ENCODE results near the gene AP2A1. TPM values are rescaled to one million over a fixed set of nuclear protein-coding genes. Genes with fewer than 3 reads are reported as not detected.

The AP2A1 gene
- total RNA-seq, 2 donors from 2014 or later: 43.3 to 51.5 TPM

- Mint-ChIP-seq H3K27me3 (no peaks in the 10 kb centered on the region), H3K4me1 (peaks cover 10% of the 10 kb centered on the region), H3K4me3 (no peak overlapping the region), H3K36me3 (ENCODE audit: low read depth) (peaks cover 9% of the 10 kb centered on the region), H3K27ac (no peak overlapping the region)
- no peak for ATAC-seq
- no peak for DNase-seq
- H3K9me3 ChIP-seq (ENCODE audit: control insufficient read depth, low read length, poor library complexity, severe bottlenecking): no peaks in the 10 kb centered on the region
Measured at GRCh38 chr19:49833599-49833998, 66.8 kb downstream of the AP2A1 start.

- peak; percentile 4 for ATAC-seq
- Mint-ChIP-seq H3K4me1 (peaks cover 8% of the 10 kb centered on the region), H3K36me3 (ENCODE audit: low read depth) (peaks cover 14% of the 10 kb centered on the region), H3K27me3 (no peaks in the 10 kb centered on the region), H3K4me3 (no peak overlapping the region), H3K27ac (no peak overlapping the region)
- DNase-seq: no peak
- H3K9me3 ChIP-seq (ENCODE audit: control insufficient read depth, low read length, poor library complexity, severe bottlenecking): no peaks in the 10 kb centered on the region
Measured at GRCh38 chr19:49835562-49835961, 68.8 kb downstream of the AP2A1 start.

GRCh38 chr19:49836176-49837008 is 69.6 kb downstream of the AP2A1 start:
- H3K36me3 Mint-ChIP-seq (ENCODE audit: low read depth): peaks cover 14% of the 10 kb centered on the region
- peaks cover 10% of the 10 kb centered on the region for H3K4me1 Mint-ChIP-seq
- H3K27me3 Mint-ChIP-seq: no peaks in the 10 kb centered on the region
- ATAC-seq: no peak
- H3K4me3 Mint-ChIP-seq: no peak overlapping the region
- no peak for DNase-seq
- peak overlapping the region; percentile 85 for H3K27ac Mint-ChIP-seq
- H3K9me3 ChIP-seq (ENCODE audit: control insufficient read depth, low read length, poor library complexity, severe bottlenecking): no peaks in the 10 kb centered on the region

GRCh38 chr19:49837009-49837310 is 70.2 kb downstream of the AP2A1 start:
- Mint-ChIP-seq H3K36me3 (ENCODE audit: low read depth) (peaks cover 14% of the 10 kb centered on the region), H3K4me1 (peaks cover 8% of the 10 kb centered on the region), H3K27ac (peak overlapping the region; percentile 85), H3K27me3 (no peaks in the 10 kb centered on the region), H3K4me3 (no peak overlapping the region)
- ATAC-seq (no peak), DNase-seq (no peak)
- no peaks in the 10 kb centered on the region for H3K9me3 ChIP-seq (ENCODE audit: control insufficient read depth, low read length, poor library complexity, severe bottlenecking)

- no peak for ATAC-seq
- Mint-ChIP-seq H3K4me3 (no peak overlapping the region), H3K27ac (peak overlapping the region; percentile 85), H3K27me3 (no peaks in the 10 kb centered on the region), H3K4me1 (peaks cover 5% of the 10 kb centered on the region), H3K36me3 (ENCODE audit: low read depth) (peaks cover 14% of the 10 kb centered on the region)
- H3K9me3 ChIP-seq (ENCODE audit: control insufficient read depth, low read length, poor library complexity, severe bottlenecking): no peaks in the 10 kb centered on the region
- no peak for DNase-seq
Measured at GRCh38 chr19:49837425-49837824, 70.6 kb downstream of the AP2A1 start.

- no peak for DNase-seq
- no peaks in the 10 kb centered on the region for H3K27me3 Mint-ChIP-seq
- no peak overlapping the region for H3K27ac Mint-ChIP-seq
- peaks cover 4% of the 10 kb centered on the region for H3K4me1 Mint-ChIP-seq
- H3K36me3 Mint-ChIP-seq (ENCODE audit: low read depth): peaks cover 14% of the 10 kb centered on the region
- no peak for ATAC-seq
- H3K4me3 Mint-ChIP-seq: no peak overlapping the region
- H3K9me3 ChIP-seq (ENCODE audit: control insufficient read depth, low read length, poor library complexity, severe bottlenecking): no peaks in the 10 kb centered on the region
Measured at GRCh38 chr19:49838885-49839588, 72.2 kb downstream of the AP2A1 start.

- H3K27ac Mint-ChIP-seq: peak overlapping the region; percentile 8
- H3K36me3 Mint-ChIP-seq (ENCODE audit: low read depth): peaks cover 13% of the 10 kb centered on the region
- DNase-seq (no peak), ATAC-seq (no peak)
- peaks cover 3% of the 10 kb centered on the region for H3K4me1 Mint-ChIP-seq
- no peak overlapping the region for H3K4me3 Mint-ChIP-seq
- no peaks in the 10 kb centered on the region for H3K9me3 ChIP-seq (ENCODE audit: control insufficient read depth, low read length, poor library complexity, severe bottlenecking)
- no peaks in the 10 kb centered on the region for H3K27me3 Mint-ChIP-seq
Measured at GRCh38 chr19:49839713-49840112, 72.9 kb downstream of the AP2A1 start.

- Mint-ChIP-seq H3K4me3 (no peak overlapping the region), H3K27ac (peak overlapping the region; percentile 8), H3K4me1 (peaks cover 2% of the 10 kb centered on the region), H3K36me3 (ENCODE audit: low read depth) (peaks cover 9% of the 10 kb centered on the region), H3K27me3 (no peaks in the 10 kb centered on the region)
- no peak for DNase-seq
- no peaks in the 10 kb centered on the region for H3K9me3 ChIP-seq (ENCODE audit: control insufficient read depth, low read length, poor library complexity, severe bottlenecking)
- ATAC-seq: no peak
Measured at GRCh38 chr19:49840321-49840720, 73.5 kb downstream of the AP2A1 start.

- H3K4me3 Mint-ChIP-seq: no peak overlapping the region
- peaks cover 9% of the 10 kb centered on the region for H3K36me3 Mint-ChIP-seq (ENCODE audit: low read depth)
- H3K27ac Mint-ChIP-seq: peak overlapping the region; percentile 24
- ATAC-seq (no peak), DNase-seq (no peak)
- H3K27me3 Mint-ChIP-seq: no peaks in the 10 kb centered on the region
- H3K4me1 Mint-ChIP-seq: peaks cover 2% of the 10 kb centered on the region
- H3K9me3 ChIP-seq (ENCODE audit: control insufficient read depth, low read length, poor library complexity, severe bottlenecking): no peaks in the 10 kb centered on the region
Measured at GRCh38 chr19:49840736-49841249, 74.0 kb downstream of the AP2A1 start.

- no peaks in the 10 kb centered on the region for H3K27me3 Mint-ChIP-seq
- no peak overlapping the region for H3K4me3 Mint-ChIP-seq
- no peak overlapping the region for H3K27ac Mint-ChIP-seq
- peaks cover 4% of the 10 kb centered on the region for H3K4me1 Mint-ChIP-seq
- ATAC-seq: peak; percentile 70
- peaks cover 6% of the 10 kb centered on the region for H3K36me3 Mint-ChIP-seq (ENCODE audit: low read depth)
- no peak for DNase-seq
- H3K9me3 ChIP-seq (ENCODE audit: control insufficient read depth, low read length, poor library complexity, severe bottlenecking): no peaks in the 10 kb centered on the region
Measured at GRCh38 chr19:49843265-49843664, 76.5 kb downstream of the AP2A1 start.

GRCh38 chr19:49844138-49845095 is 77.6 kb downstream of the AP2A1 start:
- ATAC-seq: no peak
- no peak for DNase-seq
- no peaks in the 10 kb centered on the region for H3K9me3 ChIP-seq (ENCODE audit: control insufficient read depth, low read length, poor library complexity, severe bottlenecking)
- Mint-ChIP-seq H3K4me3 (no peak overlapping the region), H3K4me1 (peaks cover 4% of the 10 kb centered on the region), H3K27me3 (no peaks in the 10 kb centered on the region), H3K36me3 (ENCODE audit: low read depth) (no peaks in the 10 kb centered on the region), H3K27ac (no peak overlapping the region)

- peaks cover 10% of the 10 kb centered on the region for H3K4me1 Mint-ChIP-seq
- no peak overlapping the region for H3K27ac Mint-ChIP-seq
- H3K27me3 Mint-ChIP-seq: no peaks in the 10 kb centered on the region
- DNase-seq (no peak), ATAC-seq (no peak)
- no peaks in the 10 kb centered on the region for H3K36me3 Mint-ChIP-seq (ENCODE audit: low read depth)
- no peaks in the 10 kb centered on the region for H3K9me3 ChIP-seq (ENCODE audit: control insufficient read depth, low read length, poor library complexity, severe bottlenecking)
- H3K4me3 Mint-ChIP-seq: no peak overlapping the region
Measured at GRCh38 chr19:49845414-49845813, 78.6 kb downstream of the AP2A1 start.

- ATAC-seq (no peak), DNase-seq (no peak)
- peaks cover 7% of the 10 kb centered on the region for H3K4me1 Mint-ChIP-seq
- no peaks in the 10 kb centered on the region for H3K36me3 Mint-ChIP-seq (ENCODE audit: low read depth)
- H3K4me3 Mint-ChIP-seq: no peak overlapping the region
- H3K9me3 ChIP-seq (ENCODE audit: control insufficient read depth, low read length, poor library complexity, severe bottlenecking): no peaks in the 10 kb centered on the region
- H3K27me3 Mint-ChIP-seq: no peaks in the 10 kb centered on the region
- no peak overlapping the region for H3K27ac Mint-ChIP-seq
Measured at GRCh38 chr19:49846408-49846807, 79.6 kb downstream of the AP2A1 start.

All from T-helper 17 cell (primary cell).